Measurements from ENCODE around the gene HBD.

GRCh38 chr11:5204787-5205186, 29.5 kb downstream of the HBD start:
- TF ChIP-seq CTCF (IDR thresholded peaks at IDR 0.05) (no peak), EZH2 (IDR thresholded peaks at IDR 0.05; ENCODE audit: borderline replicate concordance, insufficient read depth, low read depth, low read length, poor library complexity, severe bottlenecking) (no peak)
